GM21367 (cell line): ENCODE measurements around the gene SPAG6.
"Not testable (repeated sequence)": the region's sequence is repeated elsewhere in the genome, so short reads cannot be mapped to it uniquely, and the experiment has no call there.

ENCODE experiments used
- ATAC-seq: cut with Tn5 transposase; IDR thresholded peaks from one replicate; pipeline ENCODE4 v1.9.1; 2021; ENCODE audit not compliant: unreplicated experiment

Gene SPAG6

DNA sequence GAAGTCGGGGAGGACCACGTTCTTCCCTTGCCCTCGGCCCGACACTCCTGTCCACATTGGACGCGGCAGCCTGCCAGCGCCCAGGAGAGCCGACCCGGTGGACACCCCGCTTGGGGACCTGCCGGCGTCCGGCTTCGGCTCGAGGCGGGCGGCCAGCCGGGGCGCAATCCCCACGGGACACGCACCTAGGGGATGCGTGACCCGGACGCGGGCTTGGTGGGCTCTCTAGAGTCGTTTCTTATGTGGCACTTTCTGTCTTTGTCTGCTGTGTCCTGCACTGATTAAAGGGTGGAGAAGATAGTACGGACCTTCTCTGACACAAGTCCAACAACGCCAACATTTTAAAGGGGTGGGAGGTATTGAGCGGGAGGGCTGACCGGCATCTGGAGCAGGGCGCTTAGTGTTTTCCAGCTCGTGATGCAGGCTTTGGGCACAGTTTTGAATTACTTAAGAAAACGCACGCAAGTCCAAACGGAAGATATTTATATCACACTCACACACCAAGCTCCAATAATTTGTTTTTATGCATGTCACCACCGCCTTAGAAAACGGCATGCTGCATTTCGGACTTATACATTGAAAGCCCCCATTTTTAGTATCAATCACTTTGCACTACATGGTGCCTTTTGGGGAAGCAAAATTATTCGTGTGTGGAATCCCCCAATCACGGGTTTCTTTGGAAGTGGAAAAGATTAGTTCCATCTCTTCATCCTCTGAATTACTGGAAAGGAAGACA is 3.9 kb upstream of the SPAG6 start:
- no peak for ATAC-seq

DNA sequence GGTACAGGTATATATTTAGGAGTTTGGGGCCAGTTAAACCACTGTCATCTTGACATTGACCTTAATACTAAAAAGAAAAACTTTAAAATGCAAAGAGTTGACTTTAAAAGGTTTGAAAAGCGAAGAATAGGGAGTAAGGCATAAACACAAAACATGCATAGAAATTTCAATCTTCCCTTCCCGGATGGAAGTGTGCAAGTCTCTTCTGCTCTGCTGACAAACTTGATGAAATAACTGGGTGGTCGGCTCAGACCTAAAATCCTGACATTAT is 3.4 kb upstream of the SPAG6 start:
- ATAC-seq: no peak

DNA sequence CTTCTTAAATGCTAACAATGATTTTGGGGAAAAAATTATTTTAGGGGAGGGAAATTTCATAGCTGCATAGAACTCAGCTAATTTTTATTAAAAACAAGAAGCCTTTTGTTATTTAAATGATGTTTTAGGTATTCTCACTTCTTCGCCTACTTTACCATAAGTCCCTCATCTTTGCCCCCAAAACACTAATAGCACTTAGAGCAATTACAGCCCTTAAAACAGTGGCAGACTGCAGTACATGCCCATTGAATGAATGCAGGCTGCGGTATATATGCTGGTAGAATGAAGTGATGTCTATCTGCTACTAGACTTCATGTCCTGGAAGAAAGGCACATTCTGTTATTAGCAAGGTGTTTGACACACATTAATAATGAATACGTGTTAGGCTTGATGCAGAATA is 2.9 kb upstream of the SPAG6 start:
- ATAC-seq: no peak

DNA sequence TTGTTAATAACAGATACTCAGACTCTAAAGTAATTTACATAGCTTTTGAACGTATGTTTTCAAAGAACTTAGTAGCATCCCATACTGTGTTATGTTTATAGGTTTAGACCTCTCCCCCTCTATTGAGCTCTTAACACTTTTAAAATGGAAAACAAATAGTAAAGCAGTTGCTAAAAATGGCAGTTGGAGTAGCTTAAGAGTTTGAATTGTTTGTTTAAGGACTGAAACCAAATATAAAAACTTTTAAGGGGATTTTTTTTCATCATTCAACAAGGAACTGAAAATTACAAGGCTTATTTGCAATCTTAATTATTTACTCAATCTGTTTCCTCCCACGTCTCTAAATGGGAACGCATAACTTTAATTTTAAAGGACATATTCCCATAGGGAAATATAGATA is 1.6 kb upstream of the SPAG6 start:
- ATAC-seq: no peak

GRCh38 chr10:22344249-22344648 is 1.0 kb upstream of the SPAG6 start:
- ATAC-seq: no peak

- no peak for ATAC-seq
Observed at GRCh38 chr10:22344781-22345300, 455 bp upstream of the SPAG6 start.

DNA sequence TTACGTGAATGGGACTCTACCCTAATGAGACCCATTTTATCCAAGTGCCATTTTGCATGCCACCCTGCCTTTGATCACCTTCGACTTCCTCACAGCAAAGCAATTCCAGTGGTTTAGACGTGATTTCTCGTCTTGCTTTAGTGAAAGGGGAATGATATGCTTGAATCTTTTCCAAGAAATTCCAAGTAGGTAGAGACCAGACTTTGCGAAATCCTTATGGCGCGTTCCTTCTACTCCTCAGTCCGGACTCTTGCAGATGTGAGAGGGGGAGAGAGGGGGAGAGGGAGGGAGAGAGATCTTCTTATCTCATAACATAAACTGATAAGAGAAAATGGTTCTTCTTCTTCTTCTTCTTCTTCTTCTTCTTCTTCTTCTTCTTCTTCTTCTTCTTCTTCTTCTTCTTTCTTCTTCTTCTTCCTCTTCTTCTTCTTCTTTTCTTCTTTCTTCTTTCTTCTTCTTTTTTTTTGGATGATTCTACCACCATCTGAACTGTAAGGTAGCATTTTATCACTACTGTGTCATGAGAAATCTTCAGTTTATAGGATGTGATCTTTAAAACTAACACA is 883 bp downstream of the SPAG6 start:
- ATAC-seq: no peak

DNA sequence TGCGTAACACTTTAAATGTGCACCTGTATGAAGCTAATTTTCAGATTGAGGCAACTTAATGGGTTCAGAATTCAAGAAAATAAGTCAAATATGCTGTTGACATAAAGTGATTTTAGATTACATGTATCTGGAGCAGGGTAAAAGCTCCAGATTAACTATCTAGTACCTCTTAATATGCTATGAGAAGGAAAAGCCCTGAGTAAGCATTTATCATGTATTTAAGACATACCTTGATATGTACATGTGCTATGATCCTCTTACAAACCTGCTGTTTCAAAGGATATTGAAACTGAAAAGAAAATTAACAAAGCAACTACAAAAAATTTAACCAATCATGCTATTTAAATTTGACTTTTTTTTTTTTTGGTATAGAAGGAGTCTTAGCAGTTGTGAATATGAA is 4.5 kb downstream of the SPAG6 start:
- ATAC-seq: no peak

- ATAC-seq: no peak
Observed at GRCh38 chr10:22351131-22351703, 5.9 kb downstream of the SPAG6 start.

GRCh38 chr10:22356324-22356873 is 11.1 kb downstream of the SPAG6 start:
- no peak for ATAC-seq

DNA sequence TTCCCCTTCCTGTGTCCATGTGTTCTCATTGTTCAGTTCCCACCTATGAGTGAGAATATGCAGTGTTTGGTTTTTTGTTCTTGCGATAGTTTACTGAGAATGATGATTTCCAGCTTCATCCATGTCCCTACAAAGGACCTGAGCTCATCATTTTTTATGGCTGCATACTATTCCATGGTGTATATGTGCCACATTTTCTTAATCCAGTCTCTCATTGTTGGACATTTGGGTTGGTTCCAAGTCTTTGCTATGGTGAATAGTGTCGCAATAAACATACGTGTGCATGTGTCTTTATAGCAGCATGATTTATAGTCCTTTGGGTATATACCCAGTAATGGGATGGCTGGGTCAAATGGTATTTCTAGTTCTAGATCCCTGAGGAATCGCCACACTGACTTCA is 12.5 kb downstream of the SPAG6 start:
- ATAC-seq: not testable (repeated sequence)

DNA sequence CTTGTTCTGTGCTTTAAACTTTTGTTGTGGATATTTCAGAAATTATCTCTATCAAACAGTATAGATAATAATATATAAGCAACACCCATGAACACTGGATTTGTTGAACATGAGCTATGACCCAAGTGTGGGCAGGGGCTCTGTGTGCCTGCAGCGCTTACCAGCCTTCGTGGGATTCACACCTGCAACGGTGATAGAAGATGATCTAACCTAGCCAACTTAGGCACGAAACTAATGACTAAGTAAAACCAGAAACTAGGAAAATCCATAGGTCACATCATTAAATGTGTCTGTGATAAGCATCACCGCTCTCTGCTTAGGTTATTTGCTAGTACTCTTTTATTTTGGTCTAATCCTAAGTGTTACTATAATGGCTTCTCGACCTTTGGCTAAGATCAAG is 18.0 kb downstream of the SPAG6 start:
- no peak for ATAC-seq

- ATAC-seq: no peak
Observed at GRCh38 chr10:22364407-22365140, 19.3 kb downstream of the SPAG6 start.

DNA sequence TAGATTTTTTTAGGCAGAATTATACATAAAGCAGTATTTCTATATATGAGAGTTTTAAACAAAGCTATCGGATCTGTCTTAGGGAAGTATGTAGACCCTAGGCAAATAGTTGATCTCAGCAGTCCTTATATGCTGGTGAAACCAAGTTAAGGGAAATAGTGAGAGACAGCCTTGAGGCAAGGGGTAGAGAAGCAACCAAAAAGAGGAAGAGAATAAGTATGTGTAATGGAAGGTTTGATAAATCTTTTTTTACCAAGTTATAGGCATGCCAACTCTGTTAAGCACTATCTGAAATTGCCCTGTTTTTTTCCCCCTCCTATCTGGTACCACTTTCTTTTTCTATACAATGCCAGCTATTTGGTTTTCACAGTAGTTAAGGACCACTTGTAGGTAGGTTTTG is 19.9 kb downstream of the SPAG6 start:
- ATAC-seq: no peak

GRCh38 chr10:22365644-22366434 is 20.5 kb downstream of the SPAG6 start:
- ATAC-seq: no peak

DNA sequence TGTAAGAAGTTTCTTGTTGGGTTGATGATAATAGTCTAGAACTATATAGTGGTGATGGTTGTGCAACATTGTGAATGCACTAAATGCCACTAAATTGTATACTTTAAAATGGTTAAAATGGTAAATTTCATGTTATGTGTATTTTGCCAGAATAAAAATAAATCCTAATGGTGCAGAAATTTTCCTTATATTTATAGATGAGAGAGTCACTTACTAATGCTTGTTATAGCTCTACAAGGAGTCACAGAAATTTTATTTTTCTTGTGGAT is 21.1 kb downstream of the SPAG6 start:
- no peak for ATAC-seq

GRCh38 chr10:22366771-22367170 is 21.5 kb downstream of the SPAG6 start:
- no peak for ATAC-seq

GRCh38 chr10:22367471-22367870 is 22.2 kb downstream of the SPAG6 start:
- no peak for ATAC-seq

DNA sequence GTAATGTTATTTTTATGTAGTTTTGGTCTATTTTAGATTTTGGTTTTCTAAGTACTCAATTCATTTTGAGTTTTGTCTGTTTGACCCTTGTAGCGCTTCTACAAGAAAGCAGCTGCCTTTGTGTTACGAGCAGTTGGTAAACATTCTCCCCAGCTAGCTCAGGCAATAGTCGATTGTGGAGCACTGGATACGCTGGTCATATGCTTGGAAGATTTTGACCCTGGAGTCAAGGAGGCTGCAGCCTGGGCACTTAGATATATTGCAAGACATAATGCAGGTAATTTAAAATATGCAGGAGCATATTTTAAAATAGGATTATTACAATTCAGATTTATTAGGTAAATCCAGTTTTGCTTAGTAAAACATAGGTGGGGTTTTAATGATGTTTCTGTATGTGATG is 23.1 kb downstream of the SPAG6 start:
- no peak for ATAC-seq

DNA sequence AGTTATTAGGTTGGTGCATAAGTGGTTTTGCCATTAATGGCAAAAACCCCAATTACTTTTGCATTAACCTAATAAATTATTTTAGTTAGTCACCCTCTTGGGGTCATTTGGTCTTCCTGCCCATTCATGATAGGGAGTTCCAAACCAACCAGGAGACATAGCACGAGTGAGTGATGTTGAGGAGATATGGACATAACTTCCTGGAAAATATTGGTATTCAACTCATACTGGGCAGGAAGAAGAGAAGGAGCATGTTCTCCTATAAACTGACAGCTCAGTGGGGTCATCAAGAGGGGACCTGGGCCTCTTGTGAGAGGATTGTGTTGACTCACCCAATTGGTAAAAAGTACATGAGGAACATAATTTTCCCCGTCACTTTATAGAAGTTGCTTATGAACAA is 23.7 kb downstream of the SPAG6 start:
- ATAC-seq: no peak

DNA sequence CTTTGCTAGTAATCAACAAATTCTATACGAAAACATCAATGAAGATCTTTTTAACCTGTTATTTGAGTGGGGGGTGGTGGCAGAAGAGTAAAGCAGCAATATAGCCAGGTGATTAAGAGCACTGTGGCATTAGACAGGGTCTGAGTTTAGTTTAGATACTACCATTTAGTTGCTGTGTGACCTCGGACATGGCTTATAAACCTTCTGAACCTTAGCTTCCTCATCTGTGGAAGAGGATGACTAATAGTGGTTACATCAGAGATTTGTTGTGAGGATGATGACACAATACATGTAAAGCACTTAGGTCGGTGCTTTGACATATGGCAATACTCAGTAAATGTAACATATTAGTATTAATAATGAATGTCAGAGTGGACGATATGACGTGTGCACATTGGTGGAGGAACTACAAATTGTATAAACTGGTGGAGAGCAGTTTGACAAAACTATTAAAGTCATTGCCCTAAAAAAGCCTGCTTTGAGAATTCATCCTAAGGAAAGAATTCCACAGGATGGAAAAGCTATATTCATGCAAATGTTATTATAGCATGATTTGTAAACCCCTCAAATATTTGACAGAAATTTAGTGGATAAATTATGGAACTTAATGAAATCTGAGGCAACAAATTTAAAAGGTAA is 24.3 kb downstream of the SPAG6 start:
- ATAC-seq: no peak
